Hindlimb muscle (tissue), 1 donor: ENCODE measurements around the gene LRRC55. TPM values are rescaled to one million over a fixed set of nuclear protein-coding genes. Genes with fewer than 3 reads are reported as not detected.

ENCODE experiments used
- DNase-seq: peaks from one replicate; pipeline ENCODE4 v3.0.0-alpha.2; 2013
- polyA plus RNA-seq: library from polyadenylated mRNA; unstranded; fragments of 120-200 nt; gene quantifications from one replicate; pipeline ENCODE4 v1.2.1, GENCODE V29; 2013; ENCODE audit not compliant: insufficient read length

The LRRC55 gene
- polyA plus RNA-seq, 1 donor = 1.7 TPM

- DNase-seq = no peak
These were observed 22.2 kb downstream of the LRRC55 start for GRCh38 chr11:57203882-57204480.

GRCh38 chr11:57205041-57205641 lies 23.4 kb downstream of the LRRC55 start:
- no peak for DNase-seq

DNA sequence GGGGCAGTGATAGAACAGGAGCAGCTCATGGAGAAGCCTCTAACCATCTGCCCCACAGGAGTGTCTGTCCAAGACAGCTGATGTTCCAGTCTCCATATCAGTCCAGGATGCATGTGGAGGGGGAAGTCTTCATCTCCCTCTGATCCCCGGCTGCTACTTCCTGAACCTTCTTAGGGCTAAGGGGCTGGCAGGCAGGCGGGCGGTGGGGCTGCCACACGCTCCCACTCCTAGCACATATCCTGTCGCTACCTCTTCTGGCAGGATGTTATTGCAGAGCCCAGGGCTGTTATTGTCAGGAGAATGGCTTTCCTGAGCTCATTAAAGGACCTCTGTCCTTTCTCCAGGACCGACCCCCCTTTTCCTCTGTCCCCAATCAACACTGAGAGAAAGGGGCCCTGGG lies 25.4 kb downstream of the LRRC55 start:
- DNase-seq = no peak

GRCh38 chr11:57210781-57211180 lies 29.0 kb downstream of the LRRC55 start:
- no peak for DNase-seq

DNA sequence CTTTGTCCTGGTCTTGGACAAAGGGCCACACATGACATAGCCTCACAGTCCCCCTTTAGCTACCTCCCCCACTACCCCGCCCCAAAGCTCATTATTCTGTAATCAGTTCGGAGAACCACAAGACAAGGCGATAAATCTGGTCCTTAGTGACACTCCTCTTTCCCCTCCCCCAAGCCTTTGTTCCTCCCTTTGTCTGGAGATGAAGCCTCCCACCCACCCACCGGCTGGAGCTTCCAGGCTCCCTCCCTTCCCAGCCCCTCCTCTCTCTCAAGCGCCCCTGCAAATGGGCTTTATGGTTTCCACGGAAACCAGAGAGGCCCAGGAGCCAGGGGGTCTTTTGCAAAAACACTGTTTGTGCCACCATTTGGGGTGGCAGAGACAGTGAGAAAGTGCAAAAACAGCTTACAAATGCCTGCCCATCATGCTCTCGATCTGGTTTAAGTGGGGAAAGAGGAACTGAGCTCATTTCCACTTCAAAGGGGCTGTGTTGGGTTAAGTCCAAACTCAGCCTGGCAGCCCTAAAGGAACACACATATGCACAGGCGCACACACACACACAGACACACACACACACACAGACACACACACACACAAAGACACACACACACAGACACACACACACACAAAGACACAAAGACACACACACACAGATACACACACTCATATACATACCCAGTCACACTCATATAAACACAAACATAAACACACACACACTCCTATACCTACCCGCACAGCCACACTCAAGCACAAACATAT lies 31.8 kb downstream of the LRRC55 start:
- DNase-seq = no peak

GRCh38 chr11:57214098-57214417 lies 32.3 kb downstream of the LRRC55 start:
- no peak for DNase-seq

GRCh38 chr11:57214494-57214893 lies 32.7 kb downstream of the LRRC55 start:
- no peak for DNase-seq

GRCh38 chr11:57216463-57216862 lies 34.7 kb downstream of the LRRC55 start:
- DNase-seq = no peak

GRCh38 chr11:57217053-57217452 lies 35.3 kb downstream of the LRRC55 start:
- no peak for DNase-seq

DNA sequence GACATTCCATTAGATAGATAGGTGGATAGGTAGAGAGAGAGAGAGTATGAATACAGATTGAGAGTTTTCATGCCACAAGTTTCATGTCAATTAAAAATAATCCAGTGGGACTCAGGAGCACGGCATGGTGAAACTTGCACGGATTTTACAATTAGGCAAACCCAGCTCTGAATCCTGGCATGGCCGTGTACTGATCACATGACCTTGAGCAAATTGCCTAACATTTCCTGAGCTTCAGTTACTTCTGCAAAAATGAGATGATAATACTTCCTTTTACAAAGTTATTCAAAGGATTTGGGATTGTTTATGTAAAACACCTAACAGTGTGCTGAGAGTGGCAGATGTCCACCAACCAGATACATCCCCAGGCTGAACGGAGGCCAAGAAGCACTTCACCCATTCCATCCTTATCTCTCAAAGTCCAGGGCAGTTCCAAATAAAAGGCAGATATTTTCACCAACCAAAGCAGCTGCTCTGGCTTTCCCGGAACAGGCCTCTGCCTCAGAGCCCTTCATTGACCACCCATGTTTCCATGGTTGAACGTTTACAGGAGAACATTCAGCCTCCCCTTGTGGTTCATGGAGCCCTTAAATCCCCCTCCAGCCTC lies 37.4 kb downstream of the LRRC55 start:
- DNase-seq = no peak

DNA sequence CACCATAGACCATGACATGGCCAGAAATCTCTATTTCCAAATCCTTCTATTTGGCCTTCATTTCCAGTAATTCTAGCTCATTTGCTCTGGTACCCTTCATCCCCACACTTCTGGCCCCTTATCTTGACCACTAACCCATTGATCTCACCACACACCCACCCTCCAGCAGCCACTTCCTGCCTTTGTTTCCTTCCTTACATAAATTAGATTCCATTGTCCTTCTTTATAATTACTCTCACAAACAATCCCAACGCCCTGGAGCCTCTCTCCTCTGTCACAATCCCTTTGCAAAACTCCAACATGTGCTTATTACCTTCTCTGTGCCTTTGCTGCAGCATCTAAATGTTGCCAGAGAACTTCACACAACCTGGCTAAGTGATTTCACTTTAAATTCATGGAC lies 40.5 kb downstream of the LRRC55 start:
- no peak for DNase-seq

DNA sequence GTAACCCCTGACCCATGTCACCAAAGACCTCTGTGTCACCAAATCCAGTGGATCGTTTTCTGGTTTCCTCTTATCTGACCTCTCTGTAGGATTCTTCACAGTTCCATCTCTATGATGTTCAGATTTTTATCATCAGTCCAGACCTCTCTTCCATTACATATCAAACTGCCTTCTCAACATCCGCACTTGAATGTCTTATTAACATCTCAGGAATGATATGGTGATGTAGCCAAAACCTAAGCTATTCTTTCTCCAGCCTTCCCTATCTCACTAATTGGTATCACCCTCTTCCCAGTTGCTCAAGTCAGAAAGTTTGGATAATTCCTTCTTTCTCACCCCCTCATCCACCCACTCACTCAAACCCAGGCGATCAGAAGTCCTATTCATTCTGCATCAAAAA lies 41.8 kb downstream of the LRRC55 start:
- DNase-seq = no peak

GRCh38 chr11:57224128-57224527 lies 42.4 kb downstream of the LRRC55 start:
- no peak for DNase-seq

DNA sequence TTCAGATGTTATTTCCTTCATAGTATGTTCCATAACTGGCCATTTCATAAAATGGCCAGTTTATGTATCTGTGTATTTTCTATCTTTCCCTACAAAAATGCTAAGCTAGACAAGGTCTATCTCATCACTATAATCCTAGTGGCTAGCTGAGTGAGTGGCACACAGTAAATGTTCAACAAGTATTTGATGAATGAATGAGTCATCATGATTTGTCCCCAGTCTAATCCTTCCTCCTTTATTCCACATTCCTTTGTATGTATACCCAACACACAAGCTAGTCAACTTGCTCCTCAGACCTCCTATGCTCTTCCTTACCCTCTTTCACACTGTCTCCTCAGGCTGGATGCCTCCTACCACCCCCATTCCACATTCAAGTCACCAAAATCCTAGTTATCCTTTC lies 42.8 kb downstream of the LRRC55 start:
- no peak for DNase-seq

DNA sequence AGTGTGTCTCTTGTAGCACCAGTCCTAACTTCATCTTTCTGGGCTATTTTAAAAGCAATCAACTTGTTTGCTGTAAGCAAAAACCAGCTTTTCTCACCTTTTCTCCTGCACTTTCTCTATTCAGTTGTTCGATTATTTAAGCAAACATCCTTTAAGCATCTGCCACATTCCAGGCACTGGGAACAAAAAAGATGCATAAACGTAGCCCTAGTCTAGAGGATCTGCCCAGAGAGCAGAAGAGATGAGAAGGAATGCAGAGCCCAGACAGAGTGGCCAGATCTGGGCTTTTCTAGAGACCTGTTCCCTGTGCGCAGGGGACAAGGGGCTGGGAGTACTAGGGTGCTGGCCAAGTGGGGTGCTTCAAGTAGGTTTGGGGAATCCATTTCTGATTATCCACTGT lies 46.8 kb downstream of the LRRC55 start:
- no peak for DNase-seq

DNA sequence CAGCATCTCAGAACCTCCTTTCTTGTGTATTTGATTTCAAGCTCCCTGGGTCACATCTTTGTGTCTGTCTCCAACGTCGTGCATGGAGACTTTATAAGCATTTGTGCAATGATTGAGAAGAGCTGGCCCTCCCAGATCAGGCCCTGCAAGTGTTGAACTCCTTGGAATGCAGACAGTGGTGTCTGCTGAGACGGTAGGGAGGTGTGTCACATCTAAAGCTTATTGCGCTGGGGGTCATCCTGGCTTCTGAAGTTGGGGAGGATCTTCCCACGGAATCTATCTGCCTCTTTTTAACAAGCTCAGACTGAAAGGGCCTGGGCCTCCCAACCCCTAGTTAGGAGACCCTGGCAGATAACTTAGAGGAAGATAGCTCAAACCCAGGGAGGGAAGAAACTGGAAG lies 48.6 kb downstream of the LRRC55 start:
- DNase-seq = no peak

DNA sequence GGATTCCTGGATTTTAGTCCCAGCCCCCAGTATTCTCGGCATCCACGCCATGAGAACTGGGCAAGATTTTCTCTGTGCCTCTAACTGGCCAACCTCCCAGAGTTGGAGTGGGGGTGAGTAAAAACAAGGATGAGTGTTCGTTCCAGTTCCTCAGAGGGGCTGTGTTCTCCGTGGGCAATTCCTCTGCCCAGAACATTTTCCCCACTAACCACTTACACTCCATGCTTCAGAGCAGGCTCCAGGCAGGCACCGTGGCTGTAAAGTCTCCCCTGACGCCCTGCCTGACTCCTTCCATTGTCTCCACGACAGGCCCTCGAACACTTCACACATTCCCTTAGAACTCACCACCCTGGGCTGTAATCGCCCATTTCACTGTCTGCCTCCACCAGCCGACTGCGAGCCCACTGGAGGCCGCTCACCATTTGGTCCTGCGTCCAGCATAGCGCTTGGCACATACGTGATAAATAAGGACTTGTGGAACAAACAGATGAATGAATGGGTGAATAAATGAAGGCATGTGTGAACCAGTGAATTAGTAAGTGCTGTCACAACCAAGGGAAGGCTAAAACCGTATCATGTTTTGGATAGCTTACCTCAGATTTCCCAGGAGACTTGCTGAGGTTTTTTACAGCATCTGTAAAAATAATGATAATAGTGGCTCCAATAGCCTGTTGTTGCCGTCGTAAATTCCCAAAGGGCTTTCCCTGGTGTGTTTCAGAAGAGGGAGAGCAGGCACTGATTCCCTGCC lies 49.2 kb downstream of the LRRC55 start:
- no peak for DNase-seq

DNA sequence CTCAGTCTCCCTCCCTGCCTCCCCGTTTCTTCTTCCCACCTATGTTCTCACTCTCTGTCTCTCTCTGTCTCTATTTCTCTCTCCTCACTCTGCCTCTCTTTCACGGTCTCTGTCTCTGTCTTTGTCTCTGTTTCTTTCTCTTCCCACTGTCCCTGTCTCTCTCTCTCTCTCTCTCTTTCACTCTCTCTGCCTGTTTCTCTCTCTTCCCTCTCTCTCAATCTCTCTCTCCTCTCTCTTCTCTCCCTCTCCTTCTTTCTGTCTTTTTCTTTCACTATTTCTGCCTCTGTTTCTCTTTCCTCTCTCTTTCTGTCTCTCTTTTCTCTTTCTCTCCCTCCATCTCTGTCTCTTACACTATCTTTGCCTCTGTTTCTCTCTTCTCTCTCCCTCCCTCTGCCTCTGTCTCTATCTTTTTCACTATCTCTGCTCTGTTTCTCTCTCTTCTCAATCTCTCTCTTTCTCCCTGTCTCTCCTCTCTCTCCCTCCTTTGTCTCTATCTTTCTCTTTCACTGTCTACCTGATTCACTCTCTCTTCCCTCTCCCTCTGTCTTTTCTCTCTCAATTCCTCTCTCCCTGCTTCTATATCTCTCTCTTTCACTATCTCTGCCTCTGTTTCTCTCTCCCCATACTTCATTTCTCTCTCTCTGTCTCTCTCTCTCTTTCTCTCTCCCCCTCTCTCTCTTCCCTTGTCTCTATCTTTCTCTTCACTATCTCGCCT lies 49.9 kb downstream of the LRRC55 start:
- DNase-seq = no peak

- DNase-seq = no peak
These were observed 51.9 kb downstream of the LRRC55 start for GRCh38 chr11:57233702-57234101.

GRCh38 chr11:57235761-57236703 lies 54.3 kb downstream of the LRRC55 start:
- no peak for DNase-seq

DNA sequence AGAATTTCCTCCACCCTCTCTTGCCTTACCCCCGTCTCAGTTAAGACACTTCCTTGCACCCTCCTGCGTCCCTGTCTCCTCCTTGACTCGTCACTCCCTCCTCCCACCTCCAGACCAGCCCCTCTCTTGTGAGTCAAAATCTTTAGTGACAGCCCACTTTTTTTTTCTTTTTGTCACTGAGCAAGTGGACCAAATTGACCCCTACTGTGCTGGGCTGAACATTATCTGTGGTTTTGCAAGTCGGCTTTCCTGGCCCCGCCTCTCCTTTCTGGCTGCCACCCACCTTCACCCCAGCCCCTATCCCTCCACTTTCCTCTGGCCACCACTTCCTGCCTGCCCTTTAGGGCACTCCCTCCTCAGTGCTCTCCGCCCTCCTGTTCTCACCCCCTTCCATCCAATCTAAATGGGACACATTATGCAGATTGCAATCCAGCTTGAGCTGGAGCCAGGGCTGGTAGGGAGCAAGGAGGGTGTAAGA lies 55.5 kb downstream of the LRRC55 start, which contains the start of gene APLNR:
Gene APLNR (minus strand): TSS at position 47 of the 478 bp plus-strand sequence. CDS start 246 bp downstream, outside the sequence.
- DNase-seq = no peak
